GM12878 (cell line): ENCODE measurements around the gene MED25.

Experiments used
- BHLHE40 ChIP-seq, 2 experiments: fragments of 450-650 bp in 1 of 2; IDR thresholded peaks; 2 replicates each; pipeline ENCODE4 v1.6.1; 2011 to 2017; ENCODE audit warnings: low read depth in 2 of 2, borderline replicate concordance in 1 of 2, improper control_type of control experiment in 1 of 2, low read length in 1 of 2, mild to moderate bottlenecking in 1 of 2
- BRCA1 ChIP-seq: IDR thresholded peaks from 2 replicates; pipeline ENCODE4 v1.6.1; 2011; ENCODE audit warnings: low read depth, low read length, improper control_type of control experiment
- CBX3 ChIP-seq: fragments of 200-600 bp; sonication (generic); IDR thresholded peaks from 2 replicates; pipeline ENCODE4 v1.6.1; 2016; ENCODE audit warnings: low read depth, borderline replicate concordance
- EZH2 ChIP-seq: IDR thresholded peaks from 2 replicates; pipeline ENCODE4 v1.6.1; 2012; ENCODE audit warnings: low read depth, mild to moderate bottlenecking, control low read depth, inconsistent platforms, low read length, borderline replicate concordance; ENCODE audit not compliant: control insufficient read depth
- MYC ChIP-seq: IDR thresholded peaks from 2 replicates; pipeline ENCODE4 v1.6.1; 2011; ENCODE audit warnings: mild to moderate bottlenecking, low read length, moderate library complexity, inconsistent platforms; ENCODE audit not compliant: insufficient read depth, insufficient replicate concordance, insufficient read length, severe bottlenecking
- NBN ChIP-seq: fragments of 450-650 bp; IDR thresholded peaks from 2 replicates; pipeline ENCODE4 v1.6.1; 2016
- PAX5 ChIP-seq: IDR thresholded peaks from 2 replicates; pipeline ENCODE4 v1.6.1; 2011; ENCODE audit warnings: low read depth, low read length, borderline replicate concordance
- POLR2A ChIP-seq: IDR thresholded peaks from 2 replicates; pipeline ENCODE4 v1.6.1; 2011; ENCODE audit warnings: low read depth, mild to moderate bottlenecking, low read length
- SREBF2 ChIP-seq: IDR thresholded peaks from 2 replicates; pipeline ENCODE4 v1.6.1; 2012; ENCODE audit warnings: mild to moderate bottlenecking, low read length
- STAT3 ChIP-seq: IDR thresholded peaks from 2 replicates; pipeline ENCODE4 v1.6.1; 2011; ENCODE audit warnings: low read depth, low read length, improper control_type of control experiment
- TF ChIP-seq, protein P1 (sequence below), 3 experiments: IDR thresholded peaks in 2 of 3; conservative IDR thresholded peaks in 1 of 3; 2 replicates each; pipeline ENCODE4 v1.5.1; 2011; ENCODE audit warnings: low read depth in 3 of 3, low read length in 3 of 3, mild to moderate bottlenecking in 3 of 3, control low read depth in 2 of 3, moderate library complexity in 2 of 3, inconsistent platforms in 1 of 3, mixed read lengths in 1 of 3; ENCODE audit not compliant: control insufficient read depth in 2 of 3, insufficient read depth in 1 of 3; ENCODE audit errors: extremely low read depth in 1 of 3
- TF ChIP-seq, protein P2 (sequence below): IDR thresholded peaks from 2 replicates; pipeline ENCODE4 v1.6.1; 2012; ENCODE audit warnings: low read length, inconsistent platforms

DNA sequence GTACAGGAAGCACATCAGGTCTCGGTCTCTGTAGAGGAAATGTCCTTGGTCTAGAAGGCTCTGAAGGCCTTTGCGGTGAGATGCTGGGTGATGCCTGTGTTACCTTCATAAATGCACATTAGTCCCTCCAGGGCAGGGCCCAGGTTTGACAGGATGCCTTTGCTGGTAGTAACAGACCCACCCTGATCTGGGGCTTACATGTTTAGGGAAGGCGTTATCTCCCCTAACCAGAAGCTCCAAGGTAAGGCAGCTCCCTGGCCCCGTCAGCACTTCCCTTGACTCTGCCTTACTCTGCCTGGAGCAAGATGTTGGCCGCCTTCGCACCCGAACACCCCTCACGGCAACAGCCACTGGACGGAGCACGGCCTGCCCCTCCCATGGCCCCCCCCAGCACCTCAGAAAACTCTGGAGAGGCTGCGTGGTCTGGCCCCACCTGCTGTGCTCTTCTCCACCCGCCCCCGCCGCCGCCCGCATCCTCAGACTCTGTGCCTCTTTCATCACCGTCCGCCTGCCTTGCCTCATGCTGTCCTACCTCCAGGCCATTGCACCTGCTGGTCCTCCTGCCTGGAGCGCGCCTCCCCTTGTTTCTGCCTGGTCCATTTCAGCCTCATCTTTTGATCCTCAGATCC, 42.2 kb upstream of the MED25 start:
- TF ChIP-seq PAX5: no peak
- TF ChIP-seq, protein P1, sequence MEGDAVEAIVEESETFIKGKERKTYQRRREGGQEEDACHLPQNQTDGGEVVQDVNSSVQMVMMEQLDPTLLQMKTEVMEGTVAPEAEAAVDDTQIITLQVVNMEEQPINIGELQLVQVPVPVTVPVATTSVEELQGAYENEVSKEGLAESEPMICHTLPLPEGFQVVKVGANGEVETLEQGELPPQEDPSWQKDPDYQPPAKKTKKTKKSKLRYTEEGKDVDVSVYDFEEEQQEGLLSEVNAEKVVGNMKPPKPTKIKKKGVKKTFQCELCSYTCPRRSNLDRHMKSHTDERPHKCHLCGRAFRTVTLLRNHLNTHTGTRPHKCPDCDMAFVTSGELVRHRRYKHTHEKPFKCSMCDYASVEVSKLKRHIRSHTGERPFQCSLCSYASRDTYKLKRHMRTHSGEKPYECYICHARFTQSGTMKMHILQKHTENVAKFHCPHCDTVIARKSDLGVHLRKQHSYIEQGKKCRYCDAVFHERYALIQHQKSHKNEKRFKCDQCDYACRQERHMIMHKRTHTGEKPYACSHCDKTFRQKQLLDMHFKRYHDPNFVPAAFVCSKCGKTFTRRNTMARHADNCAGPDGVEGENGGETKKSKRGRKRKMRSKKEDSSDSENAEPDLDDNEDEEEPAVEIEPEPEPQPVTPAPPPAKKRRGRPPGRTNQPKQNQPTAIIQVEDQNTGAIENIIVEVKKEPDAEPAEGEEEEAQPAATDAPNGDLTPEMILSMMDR (IDR thresholded peaks at IDR 0.05 in 2 of 3, conservative IDR thresholded peaks at IDR 0.05 in 1 of 3; ENCODE audit: control insufficient read depth in 2 of 3, extremely low read depth in 1 of 3, insufficient read depth in 1 of 3, low read depth in 3 of 3, low read length in 3 of 3): no peak
- TF ChIP-seq MYC: no peak
- TF ChIP-seq NBN: no peak
- TF ChIP-seq EZH2: no peak
- TF ChIP-seq BHLHE40 (IDR thresholded peaks at IDR 0.05; ENCODE audit: borderline replicate concordance in 1 of 2, low read depth in 2 of 2, low read length in 1 of 2): no peak
- no peak for TF ChIP-seq POLR2A
- TF ChIP-seq SREBF2: no peak
- TF ChIP-seq CBX3: no peak
- no peak for TF ChIP-seq STAT3
- TF ChIP-seq BRCA1: no peak
- TF ChIP-seq, protein P2, sequence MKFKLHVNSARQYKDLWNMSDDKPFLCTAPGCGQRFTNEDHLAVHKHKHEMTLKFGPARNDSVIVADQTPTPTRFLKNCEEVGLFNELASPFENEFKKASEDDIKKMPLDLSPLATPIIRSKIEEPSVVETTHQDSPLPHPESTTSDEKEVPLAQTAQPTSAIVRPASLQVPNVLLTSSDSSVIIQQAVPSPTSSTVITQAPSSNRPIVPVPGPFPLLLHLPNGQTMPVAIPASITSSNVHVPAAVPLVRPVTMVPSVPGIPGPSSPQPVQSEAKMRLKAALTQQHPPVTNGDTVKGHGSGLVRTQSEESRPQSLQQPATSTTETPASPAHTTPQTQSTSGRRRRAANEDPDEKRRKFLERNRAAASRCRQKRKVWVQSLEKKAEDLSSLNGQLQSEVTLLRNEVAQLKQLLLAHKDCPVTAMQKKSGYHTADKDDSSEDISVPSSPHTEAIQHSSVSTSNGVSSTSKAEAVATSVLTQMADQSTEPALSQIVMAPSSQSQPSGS: no peak
